DND-41 (cell line): Measurements from ENCODE around the gene TRMO.

Experiments
- ATAC-seq: fragments of 200-7000 bp; cut with Tn5 transposase; 3 replicates; pipeline ENCODE4 v1.9.1; 2021; ENCODE audit warnings: low read depth; ENCODE audit not compliant: insufficient read depth
- DNase-seq: peaks from one replicate; pipeline ENCODE4 v3.0.0-alpha.2; 2020
- H2AFZ ChIP-seq: 2 replicates; pipeline ENCODE4 v1.6.0; 2012; ENCODE audit warnings: low read depth, low read length
- H3K27ac ChIP-seq: 2 replicates; pipeline ENCODE4 v1.5.1; 2012; ENCODE audit warnings: low read length, inconsistent platforms
- H3K27me3 ChIP-seq: fragments of 200-600 bp; sonication (generic); 2 replicates; pipeline ENCODE4 v1.6.0; 2012; ENCODE audit warnings: low read length, mild to moderate bottlenecking, inconsistent platforms; ENCODE audit not compliant: insufficient read depth, poor library complexity
- H3K36me3 ChIP-seq: 2 replicates; pipeline ENCODE4 v1.5.1; 2012; ENCODE audit warnings: low read length, inconsistent platforms; ENCODE audit not compliant: insufficient read depth
- H3K4me1 ChIP-seq: 2 replicates; pipeline ENCODE4 v1.5.1; 2012; ENCODE audit warnings: mild to moderate bottlenecking, low read length; ENCODE audit not compliant: insufficient read depth
- H3K4me2 ChIP-seq: 2 replicates; pipeline ENCODE4 v1.6.0; 2012; ENCODE audit warnings: mild to moderate bottlenecking, moderate library complexity, low read length, inconsistent platforms; ENCODE audit not compliant: insufficient read depth
- H3K4me3 ChIP-seq, 2 experiments: fragments of 200-600 bp in 1 of 2; shearing (Covaris generic) in 1 of 2; 2 replicates each; pipeline ENCODE4 v1.5.1; 2012 to 2016; ENCODE audit warnings: inconsistent platforms in 2 of 2, low read length in 2 of 2, mild to moderate bottlenecking in 2 of 2, low read depth in 1 of 2, moderate library complexity in 1 of 2
- H3K79me2 ChIP-seq: 2 replicates; pipeline ENCODE4 v1.6.0; 2012; ENCODE audit warnings: low read length, inconsistent platforms; ENCODE audit not compliant: insufficient read depth
- H3K9ac ChIP-seq: 2 replicates; pipeline ENCODE4 v1.6.0; 2012; ENCODE audit warnings: low read depth, mild to moderate bottlenecking, inconsistent platforms, low read length, moderate library complexity
- H3K9me3 ChIP-seq: 2 replicates; pipeline ENCODE4 v1.5.1; 2012; ENCODE audit warnings: low read length, moderate library complexity, mild to moderate bottlenecking, inconsistent platforms; ENCODE audit not compliant: insufficient read depth, severe bottlenecking
- H4K20me1 ChIP-seq: 2 replicates; pipeline ENCODE4 v1.6.0; 2012; ENCODE audit warnings: low read length; ENCODE audit not compliant: insufficient read depth
- EZH2 ChIP-seq: IDR thresholded peaks from 3 replicates; pipeline ENCODE4 v1.6.1; 2012; ENCODE audit warnings: borderline replicate concordance, low read depth, mild to moderate bottlenecking, moderate library complexity, low read length, inconsistent platforms; ENCODE audit not compliant: severe bottlenecking
- TF ChIP-seq, protein P1 (sequence below): IDR thresholded peaks from 2 replicates; pipeline ENCODE4 v1.5.1; 2012; ENCODE audit warnings: borderline replicate concordance, low read length, moderate library complexity, mild to moderate bottlenecking; ENCODE audit not compliant: poor library complexity, severe bottlenecking; ENCODE audit errors: extremely low read depth

The TRMO gene

DNA sequence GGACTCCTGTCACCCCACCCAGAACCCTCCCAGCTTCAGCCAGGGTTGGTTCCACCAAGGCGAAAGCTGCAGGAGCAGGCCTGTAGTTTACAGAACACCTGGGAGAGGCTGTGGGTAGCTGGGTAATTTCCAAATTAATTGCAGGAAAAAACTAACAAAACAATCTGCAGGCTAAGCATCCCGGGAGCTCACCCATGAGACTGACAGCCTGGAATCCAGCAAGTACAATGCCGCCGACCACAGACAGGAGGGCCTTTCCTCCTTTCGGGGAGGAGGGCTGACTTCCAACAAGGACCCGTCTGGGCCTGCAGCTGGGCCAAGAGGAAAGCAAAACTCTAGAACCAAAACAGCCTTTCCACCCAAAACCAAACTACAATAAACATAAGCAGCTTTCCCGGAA is 59.0 kb downstream of the TRMO start:
- H3K9ac ChIP-seq = no peak overlapping the region
- H3K27ac ChIP-seq = no peak overlapping the region
- DNase-seq = no peak
- H3K9me3 ChIP-seq = peaks cover 4% of the 10 kb centered on the region
- TF ChIP-seq, protein P1, sequence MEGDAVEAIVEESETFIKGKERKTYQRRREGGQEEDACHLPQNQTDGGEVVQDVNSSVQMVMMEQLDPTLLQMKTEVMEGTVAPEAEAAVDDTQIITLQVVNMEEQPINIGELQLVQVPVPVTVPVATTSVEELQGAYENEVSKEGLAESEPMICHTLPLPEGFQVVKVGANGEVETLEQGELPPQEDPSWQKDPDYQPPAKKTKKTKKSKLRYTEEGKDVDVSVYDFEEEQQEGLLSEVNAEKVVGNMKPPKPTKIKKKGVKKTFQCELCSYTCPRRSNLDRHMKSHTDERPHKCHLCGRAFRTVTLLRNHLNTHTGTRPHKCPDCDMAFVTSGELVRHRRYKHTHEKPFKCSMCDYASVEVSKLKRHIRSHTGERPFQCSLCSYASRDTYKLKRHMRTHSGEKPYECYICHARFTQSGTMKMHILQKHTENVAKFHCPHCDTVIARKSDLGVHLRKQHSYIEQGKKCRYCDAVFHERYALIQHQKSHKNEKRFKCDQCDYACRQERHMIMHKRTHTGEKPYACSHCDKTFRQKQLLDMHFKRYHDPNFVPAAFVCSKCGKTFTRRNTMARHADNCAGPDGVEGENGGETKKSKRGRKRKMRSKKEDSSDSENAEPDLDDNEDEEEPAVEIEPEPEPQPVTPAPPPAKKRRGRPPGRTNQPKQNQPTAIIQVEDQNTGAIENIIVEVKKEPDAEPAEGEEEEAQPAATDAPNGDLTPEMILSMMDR = no peak
- no peak for TF ChIP-seq EZH2
- no peak overlapping the region for H2AFZ ChIP-seq
- no peak overlapping the region for H3K4me2 ChIP-seq
- no peak overlapping the region for H3K4me3 ChIP-seq
- H3K36me3 ChIP-seq = no peaks in the 10 kb centered on the region
- H3K79me2 ChIP-seq = no peaks in the 10 kb centered on the region
- no peaks in the 10 kb centered on the region for H3K4me1 ChIP-seq
- H4K20me1 ChIP-seq = no peaks in the 10 kb centered on the region
- peaks cover 5% of the 10 kb centered on the region for H3K27me3 ChIP-seq
- no peak for ATAC-seq

DNA sequence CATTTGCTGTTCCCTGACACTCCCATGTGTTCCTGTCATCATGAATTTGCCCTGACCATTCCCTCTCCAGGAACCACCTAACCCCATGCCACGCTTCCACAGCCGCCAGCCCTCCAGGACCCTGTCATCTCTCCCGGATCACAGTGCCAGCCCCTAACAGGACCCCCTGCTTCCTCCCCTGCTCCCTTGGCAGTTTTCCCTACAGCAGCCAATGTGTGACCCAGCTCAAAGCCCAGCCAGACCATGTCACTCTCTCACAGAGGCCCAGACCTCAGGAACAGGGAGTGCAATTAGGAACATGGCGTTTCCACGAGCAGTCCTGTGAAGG is 61.2 kb downstream of the TRMO start:
- Histone ChIP-seq H3K4me3 (no peak overlapping the region), H3K9ac (no peak overlapping the region), H3K36me3 (no peaks in the 10 kb centered on the region), H3K27me3 (peaks cover 5% of the 10 kb centered on the region), H3K4me1 (no peaks in the 10 kb centered on the region), H3K79me2 (no peaks in the 10 kb centered on the region), H3K27ac (no peak overlapping the region), H2AFZ (no peak overlapping the region), H4K20me1 (no peaks in the 10 kb centered on the region), H3K9me3 (no peaks in the 10 kb centered on the region), H3K4me2 (no peak overlapping the region)
- ATAC-seq (no peak), DNase-seq (no peak)
- TF ChIP-seq, protein P1 = no peak
- no peak for TF ChIP-seq EZH2

DNA sequence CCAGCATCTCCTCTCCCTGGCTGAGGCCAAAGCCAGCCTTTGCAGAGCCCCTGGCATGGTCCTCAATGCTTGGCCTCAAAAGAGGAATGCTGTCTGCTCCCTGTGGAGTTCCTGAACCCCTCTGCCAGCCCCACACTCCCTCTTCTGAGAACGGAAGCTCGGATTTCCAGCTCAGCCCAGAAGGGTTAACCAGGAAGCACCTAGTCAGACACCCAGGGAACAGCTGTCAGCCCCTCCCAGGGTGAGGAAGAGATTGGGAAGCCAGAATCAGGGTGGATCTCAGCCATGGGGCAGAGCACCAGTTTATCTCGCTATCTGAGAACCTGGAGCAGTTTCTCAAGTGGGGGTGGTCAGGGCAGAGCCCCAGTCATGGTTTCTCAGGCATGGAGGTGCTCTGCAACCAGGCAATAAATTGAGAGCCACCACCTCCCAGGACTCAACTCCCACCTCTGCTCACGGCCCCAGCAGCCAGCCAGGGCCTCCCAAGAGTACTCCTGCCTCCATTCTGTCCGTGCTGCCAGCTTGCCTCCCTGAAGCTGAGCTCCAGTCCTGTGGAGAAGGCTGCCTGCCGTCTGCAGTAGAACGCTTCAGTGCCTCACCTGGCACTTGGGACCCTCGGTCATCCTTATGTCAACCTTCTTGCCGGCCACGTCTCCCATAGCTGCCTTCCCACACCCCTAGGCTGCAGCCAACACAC is 61.7 kb downstream of the TRMO start:
- Histone ChIP-seq H3K9ac (no peak overlapping the region), H3K27ac (no peak overlapping the region), H3K4me3 (no peak overlapping the region), H3K36me3 (no peaks in the 10 kb centered on the region), H4K20me1 (no peaks in the 10 kb centered on the region), H3K79me2 (no peaks in the 10 kb centered on the region), H3K4me2 (no peak overlapping the region), H3K4me1 (no peaks in the 10 kb centered on the region), H2AFZ (no peak overlapping the region), H3K27me3 (peaks cover 5% of the 10 kb centered on the region), H3K9me3 (no peaks in the 10 kb centered on the region)
- TF ChIP-seq EZH2 = no peak
- TF ChIP-seq, protein P1 = no peak
- ATAC-seq = no peak
- DNase-seq = no peak
